WTC11 (cell line): ENCODE results near the gene RFC1. TPM values are rescaled to one million over a fixed set of nuclear protein-coding genes. Genes with fewer than 3 reads are reported as not detected.
A peak's percentile ranks its signal among the peaks of the same experiment; 100 is the strongest.
"Not testable (repeated sequence)": the region's sequence is repeated elsewhere in the genome, so short reads cannot be mapped to it uniquely, and the experiment has no call there.

Experiments used
- ATAC-seq: fragments of 200-7000 bp; cut with Tn5 transposase; 2 replicates; pipeline ENCODE4 v1.10.0; 2021; ENCODE audit warnings: mild to moderate bottlenecking, moderate library complexity
- CTCF ChIA-PET: fragments of 300-600 bp; sonication (Branson Sonifier 250); formaldehyde crosslinking; loops from one replicate; lab custom pipeline; 2021; ENCODE audit warnings: antibody characterized with exemption; lab: Charles Lee
- POLR2A ChIA-PET: fragments of 350-600 bp; sonication (Branson Sonifier 250); formaldehyde crosslinking; loops from one replicate; lab custom pipeline; 2021; ENCODE audit warnings: antibody characterized with exemption; lab: Charles Lee
- DNase-seq: peaks from one replicate; pipeline ENCODE4 v3.0.0; 2021; ENCODE audit warnings: low spot score
- H3K27ac Mint-ChIP-seq: 2 replicates; pipeline ENCODE4 v1.8.0; 2021; ENCODE audit warnings: mixed read lengths
- H3K27me3 Mint-ChIP-seq: 2 replicates; pipeline ENCODE4 v1.8.0; 2021; ENCODE audit warnings: low read depth, mild to moderate bottlenecking, moderate library complexity, mixed read lengths
- H3K36me3 Mint-ChIP-seq: 2 replicates; pipeline ENCODE4 v1.8.0; 2021; ENCODE audit warnings: mixed read lengths
- H3K4me1 Mint-ChIP-seq: 2 replicates; pipeline ENCODE4 v1.8.0; 2022; ENCODE audit warnings: mixed read lengths
- H3K4me3 Mint-ChIP-seq: 2 replicates; pipeline ENCODE4 v1.8.0; 2021; ENCODE audit warnings: mild to moderate bottlenecking, moderate library complexity, mixed read lengths
- H3K9me3 Mint-ChIP-seq: 2 replicates; pipeline ENCODE4 v1.8.0; 2021; ENCODE audit warnings: mixed read lengths
- ATF1 ChIP-seq: sonication (generic); formaldehyde crosslinking; IDR thresholded peaks from 2 replicates; pipeline ENCODE4 v1.8.1; 2023; ENCODE audit warnings: mild to moderate bottlenecking, moderate library complexity, missing genetic modification reagents
- CBFB ChIP-seq: sonication (generic); formaldehyde crosslinking; IDR thresholded peaks from 2 replicates; pipeline ENCODE4 v1.8.1; 2022; ENCODE audit warnings: mild to moderate bottlenecking, low read depth, missing genetic modification reagents
- ELF4 ChIP-seq: sonication (generic); formaldehyde crosslinking; IDR thresholded peaks from 2 replicates; pipeline ENCODE4 v1.8.1; 2022; ENCODE audit warnings: low read depth, mild to moderate bottlenecking, moderate library complexity, missing genetic modification reagents
- GTF2I ChIP-seq: fragments of 250-450 bp; sonication (Bioruptor Pico); conservative IDR thresholded peaks from 2 replicates; pipeline ENCODE4 v1.4.0; 2021; ENCODE audit warnings: mild to moderate bottlenecking
- MXD4 ChIP-seq: fragments of 250-450 bp; sonication (Bioruptor Pico); IDR thresholded peaks from 2 replicates; pipeline ENCODE4 v1.8.0; 2021; ENCODE audit warnings: mild to moderate bottlenecking, moderate library complexity, borderline replicate concordance
- NFE2L1 ChIP-seq: sonication (generic); formaldehyde crosslinking; IDR thresholded peaks from 2 replicates; pipeline ENCODE4 v1.8.1; 2023; ENCODE audit warnings: missing genetic modification reagents
- RORB ChIP-seq: fragments of 250-450 bp; sonication (Bioruptor Pico); IDR thresholded peaks from 2 replicates; pipeline ENCODE4 v1.9.0; 2021; ENCODE audit warnings: mild to moderate bottlenecking
- SMAD3 ChIP-seq: sonication (generic); formaldehyde crosslinking; IDR thresholded peaks from 2 replicates; pipeline ENCODE4 v1.8.0; 2022; ENCODE audit warnings: missing genetic modification reagents, mild to moderate bottlenecking, borderline replicate concordance
- SP1 ChIP-seq: sonication (generic); formaldehyde crosslinking; conservative IDR thresholded peaks from 2 replicates; pipeline ENCODE4 v1.8.1; 2022; ENCODE audit warnings: missing genetic modification reagents
- USF2 ChIP-seq: sonication (generic); formaldehyde crosslinking; IDR thresholded peaks from 2 replicates; pipeline ENCODE4 v1.8.1; 2023; ENCODE audit warnings: mild to moderate bottlenecking, missing genetic modification reagents, moderate library complexity
- ZNF281 ChIP-seq: sonication (generic); formaldehyde crosslinking; IDR thresholded peaks from 2 replicates; pipeline ENCODE4 v1.8.0; 2023; ENCODE audit warnings: mild to moderate bottlenecking, missing genetic modification reagents
- ZNF317 ChIP-seq: sonication (generic); formaldehyde crosslinking; IDR thresholded peaks from 2 replicates; pipeline ENCODE4 v1.8.1; 2023; ENCODE audit warnings: low read depth, mild to moderate bottlenecking, moderate library complexity, missing genetic modification reagents, borderline replicate concordance
- ZNF532 ChIP-seq: fragments of 250-450 bp; sonication (Bioruptor Pico); IDR thresholded peaks from 2 replicates; pipeline ENCODE4 v1.9.0; 2021; ENCODE audit warnings: mild to moderate bottlenecking, borderline replicate concordance
- total RNA-seq: library from RNA; stranded (reverse); gene quantifications from 3 replicates; pipeline ENCODE4 v1.2.3, GENCODE V29; 2021

RFC1 gene
- total RNA-seq, 1 experiment from 2014 or later, result 59.4 TPM

- DNase-seq, CTCF ChIA-PET, H3K27ac Mint-ChIP-seq, H3K4me1 Mint-ChIP-seq, POLR2A ChIA-PET, H3K27me3 Mint-ChIP-seq, H3K4me3 Mint-ChIP-seq, ATAC-seq, H3K9me3 Mint-ChIP-seq: not testable (repeated sequence)
- H3K36me3 Mint-ChIP-seq, result peaks cover 59% of the 10 kb centered on the region
Measured at GRCh38 chr4:39292433-39292832, 73.7 kb downstream of the RFC1 start.

- no peaks in the 10 kb centered on the region for H3K9me3 Mint-ChIP-seq
- TF ChIP-seq ATF1 (no peak), GTF2I (CRISPR knock-in tag) (no peak), MXD4 (CRISPR knock-in tag) (no peak), ZNF532 (CRISPR knock-in tag) (no peak), SP1 (CRISPR knock-in tag) (no peak)
- TF ChIP-seq, all 79 proteins: peak for 0
- Mint-ChIP-seq H3K4me1 (peaks cover 11% of the 10 kb centered on the region), H3K27ac (no peak overlapping the region), H3K36me3 (peaks cover 65% of the 10 kb centered on the region), H3K4me3 (no peak overlapping the region), H3K27me3 (no peaks in the 10 kb centered on the region)
- ATAC-seq, result no peak
- ChIA-PET CTCF (no interaction called here), POLR2A (no interaction called here)
- DNase-seq, result no peak
Measured at GRCh38 chr4:39291686-39292085, 74.5 kb downstream of the RFC1 start.

- Mint-ChIP-seq H3K4me1 (peaks cover 11% of the 10 kb centered on the region), H3K9me3 (no peaks in the 10 kb centered on the region), H3K4me3 (no peak overlapping the region), H3K27me3 (no peaks in the 10 kb centered on the region), H3K36me3 (peaks cover 57% of the 10 kb centered on the region), H3K27ac (no peak overlapping the region; the same call in none of the 2 replicates)
- no peak for DNase-seq
- TF ChIP-seq RORB (CRISPR knock-in tag), result no peak
- no peak for TF ChIP-seq ELF4 (CRISPR knock-in tag)
- no peak for TF ChIP-seq CBFB
- no peak for TF ChIP-seq NFE2L1 (CRISPR knock-in tag)
- no peak for ATAC-seq
- CTCF ChIA-PET, result no interaction called here
- POLR2A ChIA-PET, result no interaction called here
Measured at GRCh38 chr4:39287223-39287622, 78.9 kb downstream of the RFC1 start.

GRCh38 chr4:39286263-39286662, 79.9 kb downstream of the RFC1 start:
- POLR2A ChIA-PET, result no interaction called here
- Mint-ChIP-seq H3K9me3 (no peaks in the 10 kb centered on the region), H3K27me3 (no peaks in the 10 kb centered on the region), H3K36me3 (peaks cover 47% of the 10 kb centered on the region), H3K27ac (peak overlapping the region; percentile 27), H3K4me1 (peaks cover 11% of the 10 kb centered on the region), H3K4me3 (no peak overlapping the region)
- no peak for ATAC-seq
- CTCF ChIA-PET, result no interaction called here
- TF ChIP-seq ZNF317, result no peak
- no peak for TF ChIP-seq ZNF281
- no peak for TF ChIP-seq USF2
- no peak for TF ChIP-seq SMAD3 (CRISPR knock-in tag)
- no peak for DNase-seq
